ENCODE data around the gene CTAGE6. TPM values are rescaled to one million over a fixed set of nuclear protein-coding genes. Genes with fewer than 3 reads are reported as not detected.
"Not testable (repeated sequence)": the region's sequence is repeated elsewhere in the genome, so short reads cannot be mapped to it uniquely, and the experiment has no call there.

The CTAGE6 gene
- total RNA-seq, 2 experiments from 2014 or later = 0.94 to 1.5 TPM

DNA sequence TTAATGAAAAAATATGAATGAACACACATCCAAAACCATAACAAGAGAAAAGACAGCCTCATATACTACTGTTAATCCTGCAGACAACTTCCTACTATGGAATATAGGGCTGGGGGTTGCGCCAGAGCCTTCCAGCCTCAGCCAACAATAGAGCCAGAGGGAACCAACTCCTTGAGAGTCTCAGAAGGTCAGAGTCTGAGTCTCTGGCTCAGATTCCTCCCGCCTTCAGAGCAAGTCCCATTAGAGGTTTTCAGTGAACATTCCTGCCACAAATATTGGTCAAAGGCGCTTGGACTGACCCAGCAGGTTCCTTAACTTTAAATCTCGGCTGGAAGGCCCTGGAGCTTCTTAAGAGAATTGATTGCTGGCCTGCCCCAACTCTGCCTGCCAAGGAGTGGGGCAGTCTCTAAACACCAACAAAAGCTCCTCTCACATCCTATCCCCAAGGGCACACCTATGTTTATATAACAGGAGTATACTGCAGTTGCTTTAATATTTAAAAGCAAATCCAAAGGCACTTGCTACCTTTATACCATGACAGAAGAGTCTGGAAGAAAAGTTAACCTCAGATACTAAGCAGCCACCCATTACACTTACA is 45.7 kb downstream of the CTAGE6 start:
- H3K9me3 Mint-ChIP-seq (ENCODE audit: low read depth); ATAC-seq; H3K27ac Mint-ChIP-seq; DNase-seq; CTCF ChIA-PET; H3K36me3 Mint-ChIP-seq (ENCODE audit: low read depth); POLR2A ChIA-PET; intact Hi-C loops (cut with DNase I, micrococcal nuclease); H3K27me3 Mint-ChIP-seq; H3K4me3 Mint-ChIP-seq; H3K4me1 Mint-ChIP-seq: not testable (repeated sequence)

GRCh38 chr7:143709895-143710294 is 47.6 kb downstream of the CTAGE6 start:
- H3K27me3 Mint-ChIP-seq; H3K27ac Mint-ChIP-seq; H3K36me3 Mint-ChIP-seq (ENCODE audit: low read depth); POLR2A ChIA-PET; H3K4me3 Mint-ChIP-seq; DNase-seq; H3K4me1 Mint-ChIP-seq; intact Hi-C loops (cut with DNase I, micrococcal nuclease); CTCF ChIA-PET; H3K9me3 Mint-ChIP-seq (ENCODE audit: low read depth): not testable (repeated sequence)
- peak; percentile 45 for ATAC-seq

Other genes with a start within 250 kb of the CTAGE6 start
- gene CTAGE15, start 185.9 kb downstream of the CTAGE6 start, total RNA-seq = 1 to 10 TPM in 1 of 2 experiments, not detected in 1; 1.4 TPM
- gene TCAF2, start 136.7 kb downstream of the CTAGE6 start, total RNA-seq = 10 to 100 TPM; 47.6 to 50.6 TPM
- 10 to 100 TPM; 16.5 to 17.7 TPM for gene TCAF1, start 144.5 kb upstream of the CTAGE6 start, total RNA-seq
- not detected for gene OR2F2, start 177.5 kb upstream of the CTAGE6 start, total RNA-seq
- gene OR2F1, start 197.1 kb upstream of the CTAGE6 start, total RNA-seq = not detected
- gene OR6B1, start 242.6 kb upstream of the CTAGE6 start, total RNA-seq = not detected